RCC 7860 (cell line): ENCODE data around the gene BOC.
"Not testable (repeated sequence)": the region's sequence is repeated elsewhere in the genome, so short reads cannot be mapped to it uniquely, and the experiment has no call there.

ENCODE experiments used
- DNase-seq: peaks from one replicate; pipeline ENCODE4 v3.0.0-alpha.2; 2015; ENCODE audit warnings: low spot score
- FAIRE-seq: peaks from 2 replicates; lab custom pipeline; 2012; peaks lifted over from hg19 to GRCh38; lab: Jason Lieb, UNC

The BOC gene

GRCh38 chr3:113211330-113212149, at the start of gene BOC:
Gene BOC (plus strand): TSS chr3:113211557. CDS start chr3:113249803, 38,246 bp downstream.
- DNase-seq (no peak), FAIRE-seq (no peak)

- FAIRE-seq (no peak), DNase-seq (no peak)
Measured at GRCh38 chr3:113161661-113162060, 49.7 kb upstream of the BOC start.

GRCh38 chr3:113163152-113163551, 48.2 kb upstream of the BOC start:
- FAIRE-seq, result no peak
- DNase-seq, result no peak

GRCh38 chr3:113165841-113166240, 45.5 kb upstream of the BOC start:
- no peak for FAIRE-seq
- DNase-seq, result no peak

GRCh38 chr3:113166357-113166718, 45.0 kb upstream of the BOC start:
- FAIRE-seq (no peak), DNase-seq (no peak)

GRCh38 chr3:113166719-113167492, 44.5 kb upstream of the BOC start:
- DNase-seq (no peak), FAIRE-seq (no peak)

- FAIRE-seq, result no peak
Measured at GRCh38 chr3:113167825-113168801, 43.2 kb upstream of the BOC start.

GRCh38 chr3:113169891-113170452, 41.4 kb upstream of the BOC start:
- DNase-seq (no peak), FAIRE-seq (no peak)

More at GRCh38 chr3:113167825-113168801, 43.2 kb upstream of the BOC start:
- DNase-seq, result no peak

GRCh38 chr3:113170771-113171170, 40.6 kb upstream of the BOC start:
- FAIRE-seq, result no peak
- no peak for DNase-seq

- not testable (repeated sequence) for DNase-seq, FAIRE-seq
Measured at GRCh38 chr3:113171675-113172300, 39.6 kb upstream of the BOC start.

- FAIRE-seq (no peak), DNase-seq (no peak)
Measured at GRCh38 chr3:113173102-113173501, 38.3 kb upstream of the BOC start.

GRCh38 chr3:113174304-113174703, 37.1 kb upstream of the BOC start:
- no peak for FAIRE-seq
- no peak for DNase-seq

- FAIRE-seq, result no peak
- DNase-seq, result no peak
Measured at GRCh38 chr3:113174801-113175485, 36.4 kb upstream of the BOC start.

- DNase-seq, result no peak
- FAIRE-seq, result no peak
Measured at GRCh38 chr3:113177526-113177925, 33.8 kb upstream of the BOC start.

GRCh38 chr3:113179235-113179824, 32.0 kb upstream of the BOC start:
- FAIRE-seq, result no peak

GRCh38 chr3:113183748-113184661, 27.4 kb upstream of the BOC start:
- FAIRE-seq, result no peak
- DNase-seq, result no peak

More at GRCh38 chr3:113179235-113179824, 32.0 kb upstream of the BOC start:
- DNase-seq, result no peak

- DNase-seq, result no peak
- FAIRE-seq, result no peak
Measured at GRCh38 chr3:113185194-113185835, 26.0 kb upstream of the BOC start.

- no peak for DNase-seq
- FAIRE-seq, result no peak
Measured at GRCh38 chr3:113186566-113186965, 24.8 kb upstream of the BOC start.
